Prostate gland (tissue), 2 donors: ENCODE data around the gene DCC. TPM values are rescaled to one million over a fixed set of nuclear protein-coding genes. Genes with fewer than 3 reads are reported as not detected.

Experiments
- DNase-seq: peaks from one replicate; pipeline ENCODE4 v3.0.0-alpha.2; 2019; ENCODE audit warnings: low spot score
- H3K27ac ChIP-seq, 2 donors: fragments of 200-600 bp; sonication (generic); 2 replicates each; pipeline ENCODE4 v1.5.1; 2017 to 2019
- H3K27me3 ChIP-seq: fragments of 200-600 bp; sonication (generic); replicated peaks from 2 replicates; pipeline ENCODE4 v1.5.1; 2019; ENCODE audit not compliant: insufficient read depth
- H3K36me3 ChIP-seq, 2 donors: fragments of 200-600 bp; sonication (generic); 1 replicate in 1 of 2; 2 replicates in 1 of 2; pipeline versions ENCODE4 v1.5.1 to v1.8.1; 2017 to 2019
- H3K4me1 ChIP-seq: fragments of 200-600 bp; sonication (generic); replicated peaks from 2 replicates; pipeline ENCODE4 v1.5.1; 2019
- H3K4me3 ChIP-seq, 2 donors: fragments of 200-600 bp; sonication (generic); 2 replicates each; pipeline ENCODE4 v1.5.1; 2017 to 2019
- H3K9me3 ChIP-seq: fragments of 200-600 bp; sonication (generic); 2 replicates; pipeline ENCODE4 v1.5.1; 2017
- CTCF ChIP-seq, 4 experiments: fragments of 200-600 bp in 2 of 4; fragments of 450-650 bp in 2 of 4; sonication (generic) in 2 of 4; IDR thresholded peaks; 1 replicate in 3 of 4; 2 replicates in 1 of 4; pipeline ENCODE4 v1.5.1; 2016 to 2019; ENCODE audit warnings: antibody characterized with exemption in 4 of 4, mild to moderate bottlenecking in 2 of 4, moderate library complexity in 2 of 4
- POLR2A ChIP-seq: fragments of 450-650 bp; IDR thresholded peaks from one replicate; pipeline ENCODE4 v1.6.1; 2016; ENCODE audit warnings: antibody characterized with exemption, mild to moderate bottlenecking
- POLR2AphosphoS5 ChIP-seq: sonication (generic); formaldehyde crosslinking; IDR thresholded peaks from one replicate; pipeline ENCODE4 v1.6.1; 2017; ENCODE audit warnings: antibody characterized with exemption
- WGBS: methylation state at CpG from one replicate; pipeline ENCODE4 v1.1.5; 2018; 5-methylcytosine and 5-hydroxymethylcytosine counted together
- intact Hi-C: fragments of 100-400 bp; cut with DNase I; formaldehyde crosslinking; loops from one replicate; pipeline ENCODE4 v1.14.2; 2022
- total RNA-seq, 2 donors: library from RNA; depleted of rRNA; stranded (reverse); fragments of >200 nt; gene quantifications; one replicate each; pipeline ENCODE4 v1.1.0, GENCODE V29; 2016

Gene DCC
- total RNA-seq, 2 donors from 2014 or later = 0.55 to 3.7 TPM

GRCh38 chr18:53169346-53169745 is 829.3 kb downstream of the DCC start:
- Histone ChIP-seq H3K27me3 (no peaks in the 10 kb centered on the region), H3K27ac (no peak overlapping the region), H3K36me3 (no peaks in the 10 kb centered on the region), H3K4me1 (no peaks in the 10 kb centered on the region), H3K9me3 (no peaks in the 10 kb centered on the region), H3K4me3 (no peak overlapping the region)
- DNase-seq = no peak
- TF ChIP-seq CTCF (IDR thresholded peaks at IDR 0.05) = no peak
- TF ChIP-seq POLR2A = no peak
- no peak for TF ChIP-seq POLR2AphosphoS5
- WGBS = 88% methylated on average over 5 of the region's 5 CpGs
- intact Hi-C loops = no loop called here

GRCh38 chr18:53191634-53192033 is 851.6 kb downstream of the DCC start:
- intact Hi-C loops = no loop called here
- WGBS = 52% methylated on average over 3 of the region's 3 CpGs
- H3K36me3 ChIP-seq = no peaks in the 10 kb centered on the region
- H3K4me3 ChIP-seq = no peak overlapping the region
- no peak for DNase-seq
- no peaks in the 10 kb centered on the region for H3K9me3 ChIP-seq
- no peaks in the 10 kb centered on the region for H3K27me3 ChIP-seq
- no peaks in the 10 kb centered on the region for H3K4me1 ChIP-seq
- TF ChIP-seq POLR2A (no peak), CTCF (IDR thresholded peaks at IDR 0.05) (no peak), POLR2AphosphoS5 (no peak)
- no peak overlapping the region for H3K27ac ChIP-seq

GRCh38 chr18:53193870-53194269 is 853.9 kb downstream of the DCC start:
- H3K27me3 ChIP-seq = no peaks in the 10 kb centered on the region
- no peaks in the 10 kb centered on the region for H3K4me1 ChIP-seq
- intact Hi-C loops = no loop called here
- no peak overlapping the region for H3K27ac ChIP-seq
- H3K36me3 ChIP-seq = no peaks in the 10 kb centered on the region
- no peak overlapping the region for H3K4me3 ChIP-seq
- no peaks in the 10 kb centered on the region for H3K9me3 ChIP-seq
- TF ChIP-seq CTCF (IDR thresholded peaks at IDR 0.05) (no peak), POLR2AphosphoS5 (no peak), POLR2A (no peak)
- DNase-seq = no peak

- H3K4me3 ChIP-seq = no peak overlapping the region
- H3K36me3 ChIP-seq = no peaks in the 10 kb centered on the region
- TF ChIP-seq POLR2AphosphoS5 = no peak
- no peak for TF ChIP-seq CTCF (IDR thresholded peaks at IDR 0.05)
- TF ChIP-seq POLR2A = no peak
- H3K9me3 ChIP-seq = no peaks in the 10 kb centered on the region
- intact Hi-C loops = no loop called here
- DNase-seq = no peak
- no peak overlapping the region for H3K27ac ChIP-seq
- H3K27me3 ChIP-seq = no peaks in the 10 kb centered on the region
- H3K4me1 ChIP-seq = no peaks in the 10 kb centered on the region
These were observed 879.9 kb downstream of the DCC start for GRCh38 chr18:53219853-53220252.

- no peaks in the 10 kb centered on the region for H3K4me1 ChIP-seq
- 91% methylated on average over 6 of the region's 6 CpGs for WGBS
- intact Hi-C loops = no loop called here
- H3K27me3 ChIP-seq = no peaks in the 10 kb centered on the region
- no peak overlapping the region for H3K27ac ChIP-seq
- H3K9me3 ChIP-seq = no peaks in the 10 kb centered on the region
- no peaks in the 10 kb centered on the region for H3K36me3 ChIP-seq
- no peak for TF ChIP-seq POLR2A
- TF ChIP-seq CTCF (IDR thresholded peaks at IDR 0.05) = no peak
- TF ChIP-seq POLR2AphosphoS5 = no peak
- DNase-seq = no peak
- H3K4me3 ChIP-seq = no peak overlapping the region
These were observed 884.3 kb downstream of the DCC start for GRCh38 chr18:53224128-53224778.
